ENCODE measurements around the gene BRD3OS.

DNA sequence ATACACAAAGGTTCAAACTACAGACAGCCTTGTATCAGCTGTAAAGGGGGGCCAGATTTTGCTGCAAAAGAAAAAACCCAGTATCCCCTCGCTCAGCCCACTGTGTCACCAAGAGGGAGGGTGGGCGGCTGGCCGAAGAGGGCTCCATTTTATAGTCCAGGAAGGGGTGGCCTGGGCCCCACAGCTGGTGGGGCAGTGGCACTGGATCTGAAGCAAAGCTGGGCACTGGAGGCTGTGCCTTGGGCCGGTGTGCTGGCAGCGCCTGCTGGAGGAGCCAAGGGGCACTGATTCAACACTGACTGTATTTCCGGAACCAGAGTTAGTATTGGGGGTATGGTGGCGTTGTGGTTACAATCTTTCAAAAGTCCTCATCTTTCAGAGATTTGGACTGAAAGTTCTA is 33.4 kb downstream of the BRD3OS start:
- TF ChIP-seq EZH2 (IDR thresholded peaks at IDR 0.05; ENCODE audit: low read length, missing control alignments): no peak
- TF ChIP-seq, protein P1, sequence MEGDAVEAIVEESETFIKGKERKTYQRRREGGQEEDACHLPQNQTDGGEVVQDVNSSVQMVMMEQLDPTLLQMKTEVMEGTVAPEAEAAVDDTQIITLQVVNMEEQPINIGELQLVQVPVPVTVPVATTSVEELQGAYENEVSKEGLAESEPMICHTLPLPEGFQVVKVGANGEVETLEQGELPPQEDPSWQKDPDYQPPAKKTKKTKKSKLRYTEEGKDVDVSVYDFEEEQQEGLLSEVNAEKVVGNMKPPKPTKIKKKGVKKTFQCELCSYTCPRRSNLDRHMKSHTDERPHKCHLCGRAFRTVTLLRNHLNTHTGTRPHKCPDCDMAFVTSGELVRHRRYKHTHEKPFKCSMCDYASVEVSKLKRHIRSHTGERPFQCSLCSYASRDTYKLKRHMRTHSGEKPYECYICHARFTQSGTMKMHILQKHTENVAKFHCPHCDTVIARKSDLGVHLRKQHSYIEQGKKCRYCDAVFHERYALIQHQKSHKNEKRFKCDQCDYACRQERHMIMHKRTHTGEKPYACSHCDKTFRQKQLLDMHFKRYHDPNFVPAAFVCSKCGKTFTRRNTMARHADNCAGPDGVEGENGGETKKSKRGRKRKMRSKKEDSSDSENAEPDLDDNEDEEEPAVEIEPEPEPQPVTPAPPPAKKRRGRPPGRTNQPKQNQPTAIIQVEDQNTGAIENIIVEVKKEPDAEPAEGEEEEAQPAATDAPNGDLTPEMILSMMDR (conservative IDR thresholded peaks at IDR 0.05 in 1 of 2, IDR thresholded peaks at IDR 0.05 in 1 of 2; ENCODE audit: low read depth in 1 of 2, low read length in 2 of 2): peak in 1 of 2 donors; percentile 7
